Middle frontal gyrus (tissue), 1 donor: ENCODE measurements around the gene DSEL.

Experiments
- DNase-seq: peaks from one replicate; pipeline ENCODE4 v3.0.0-alpha.2; 2015; ENCODE audit warnings: low spot score; ENCODE audit errors: extremely low spot score

The DSEL gene

GRCh38 chr18:67500522-67501205, 15.9 kb downstream of the DSEL start:
- no peak for DNase-seq

- DNase-seq, result no peak
Measured at GRCh38 chr18:67496469-67496868, 20.1 kb downstream of the DSEL start.

GRCh38 chr18:67486534-67486933, 30.0 kb downstream of the DSEL start:
- no peak for DNase-seq

GRCh38 chr18:67485655-67486054, 30.9 kb downstream of the DSEL start:
- no peak for DNase-seq

- no peak for DNase-seq
Measured at GRCh38 chr18:67484458-67484857, 32.1 kb downstream of the DSEL start.

DNA sequence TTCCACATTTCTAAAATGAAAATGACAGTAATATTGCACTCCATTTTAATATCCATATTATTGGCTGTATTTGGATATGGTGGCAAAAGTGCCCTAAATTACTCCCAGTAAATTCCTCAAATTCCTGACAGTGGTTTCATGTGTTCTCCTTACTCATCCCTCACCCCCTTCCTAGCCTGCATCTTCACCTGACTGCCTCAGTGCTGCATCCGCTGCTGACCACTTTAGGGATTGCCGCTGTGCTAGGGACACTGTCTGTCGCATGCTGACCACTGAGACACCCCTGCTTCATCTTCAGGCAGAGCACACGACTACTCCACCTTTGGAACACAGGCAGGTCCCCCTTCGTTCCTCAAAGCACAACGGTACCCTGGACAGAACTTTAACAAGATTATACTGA, 32.6 kb downstream of the DSEL start:
- no peak for DNase-seq

DNA sequence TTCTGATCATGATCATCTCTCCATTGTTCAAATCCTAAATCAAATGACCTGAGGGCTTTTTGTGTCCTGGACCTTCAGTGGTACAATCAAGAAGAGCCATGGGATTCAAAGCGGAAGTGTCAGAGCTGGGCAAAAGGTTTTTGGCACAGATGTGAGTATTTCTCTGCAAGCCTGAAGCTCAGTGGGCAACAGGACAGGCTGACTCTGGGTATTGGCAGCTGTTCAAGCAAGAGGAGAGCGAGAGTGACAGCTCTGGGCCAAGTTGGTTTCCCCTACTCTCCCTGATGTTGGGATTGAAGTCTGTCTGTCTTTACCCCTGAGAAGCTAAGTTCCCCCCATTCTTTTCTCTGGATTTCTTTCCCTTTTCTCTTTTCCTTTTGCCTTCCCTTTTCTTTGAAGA, 33.3 kb downstream of the DSEL start:
- no peak for DNase-seq

DNA sequence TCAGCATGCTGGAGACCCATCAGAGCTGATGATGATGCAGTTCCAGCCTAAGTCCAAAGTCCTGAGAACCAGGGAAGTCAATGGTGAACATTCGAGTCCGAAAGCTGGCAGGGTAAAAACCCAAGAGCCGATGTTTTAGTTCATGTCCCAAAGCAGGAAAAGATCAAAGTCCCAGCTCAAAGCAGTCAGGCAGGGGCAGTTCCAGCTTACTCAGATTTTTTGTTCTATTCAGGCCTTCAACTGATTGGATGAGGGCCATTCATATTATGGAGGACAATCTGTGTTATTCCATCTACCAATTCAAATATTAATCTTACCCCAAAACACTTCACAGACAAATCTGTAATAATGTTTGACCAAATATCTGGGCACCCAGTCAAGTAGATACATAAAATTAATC, 38.3 kb downstream of the DSEL start:
- DNase-seq, result no peak

GRCh38 chr18:67477522-67477921, 39.0 kb downstream of the DSEL start:
- DNase-seq, result no peak

DNA sequence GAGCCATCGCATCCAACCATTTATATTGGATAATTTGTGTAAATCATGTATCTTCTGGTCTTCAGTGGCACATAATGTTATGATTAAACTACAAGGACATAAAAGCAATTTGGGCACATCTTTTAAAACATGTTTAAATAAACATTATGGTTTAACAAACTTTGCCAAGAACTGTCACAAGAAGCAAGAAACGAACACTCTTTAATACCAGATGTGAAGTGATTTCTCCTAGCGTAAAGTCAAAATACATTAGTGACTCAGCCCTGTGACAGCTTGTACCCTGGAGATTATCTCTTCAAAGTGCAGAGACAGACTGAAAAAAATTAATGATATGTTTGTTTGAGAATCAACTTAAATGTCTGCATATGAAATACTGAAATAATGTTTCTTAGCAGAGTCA, 39.9 kb downstream of the DSEL start:
- no peak for DNase-seq

DNA sequence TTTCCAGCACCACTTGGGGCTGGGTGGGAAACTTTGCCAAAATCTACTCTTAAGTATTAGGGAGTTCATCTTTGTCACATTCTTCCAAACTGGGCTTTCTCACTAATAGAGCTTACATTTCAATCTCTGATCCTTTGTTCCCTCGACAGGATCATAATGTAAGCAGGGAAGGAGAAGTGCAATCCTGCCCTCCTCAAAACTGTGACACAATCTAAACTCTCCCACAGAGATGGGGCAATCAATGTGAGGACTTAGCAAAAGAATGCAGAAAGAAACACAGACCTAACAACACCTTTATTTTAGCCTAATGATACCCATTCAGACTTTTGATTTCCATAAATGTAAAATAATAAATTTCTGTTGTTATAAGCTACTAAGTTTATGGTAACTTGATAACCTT, 40.8 kb downstream of the DSEL start:
- DNase-seq, result no peak

DNA sequence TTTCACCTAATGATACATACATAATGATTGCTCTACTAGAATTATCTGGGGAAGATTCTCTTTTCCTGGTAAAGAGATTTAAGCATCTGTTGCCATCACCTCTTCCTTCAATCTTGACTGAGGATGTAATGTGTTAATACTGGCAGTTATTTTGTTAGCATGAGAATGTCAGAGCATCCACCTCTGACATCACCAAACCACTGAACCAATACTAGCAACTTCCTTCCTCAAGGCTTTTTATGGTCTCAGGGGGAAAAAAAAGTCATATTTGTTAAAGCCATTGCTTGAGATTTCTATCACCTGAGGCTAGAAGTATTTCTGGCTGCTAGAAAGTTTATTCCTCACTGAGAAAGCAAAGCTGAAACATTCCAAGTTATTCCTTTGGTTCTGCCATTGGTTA, 48.5 kb downstream of the DSEL start:
- no peak for DNase-seq

DNA sequence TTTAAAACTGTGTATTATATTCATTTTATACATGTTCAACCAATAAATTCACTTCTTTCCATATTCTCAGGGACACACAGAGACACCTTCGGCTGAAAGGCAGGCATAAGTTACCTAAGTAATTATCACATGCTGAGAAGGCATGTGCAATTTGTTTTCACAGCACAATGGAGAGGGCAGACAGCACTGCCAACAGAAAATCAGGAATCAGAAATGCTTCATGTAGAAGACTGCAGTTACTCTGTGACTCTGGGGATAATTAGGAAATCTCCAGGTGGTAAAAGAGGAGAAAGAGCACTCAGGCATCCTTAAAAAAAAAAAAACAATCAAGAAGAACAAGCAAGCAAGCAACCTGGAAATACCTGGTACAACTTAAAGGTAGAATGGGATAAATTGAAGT, 49.3 kb downstream of the DSEL start:
- DNase-seq, result no peak

DNA sequence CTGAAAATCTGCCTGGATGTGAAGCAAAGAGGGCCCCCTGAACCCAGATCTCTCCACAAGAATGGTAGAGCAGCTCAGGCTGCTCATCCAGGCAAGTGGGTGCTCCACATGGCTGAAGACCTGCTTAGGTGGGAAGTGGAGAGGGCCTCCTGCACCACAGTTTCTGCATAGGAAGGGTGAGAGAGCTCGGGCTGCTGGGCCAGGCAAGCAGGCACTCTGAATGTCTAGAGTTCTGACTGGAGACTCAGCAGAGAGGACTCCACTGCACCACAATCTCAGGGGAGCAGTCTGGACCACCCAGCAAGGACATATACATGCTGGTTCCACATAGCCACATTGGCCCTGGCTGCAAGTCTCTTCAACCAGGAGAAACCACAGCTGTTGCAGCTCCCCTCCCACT, 52.0 kb downstream of the DSEL start:
- DNase-seq, result no peak

GRCh38 chr18:67463829-67464228, 52.7 kb downstream of the DSEL start:
- DNase-seq, result no peak

GRCh38 chr18:67456711-67457110, 59.8 kb downstream of the DSEL start:
- no peak for DNase-seq
